Activated naive CD8-positive, alpha-beta T cell treated with anti-CD3 and anti-CD28 coated beads, Interleukin-2, amount 50 U/mL, for 24 hours (primary cell): ENCODE measurements around the gene CD46.

Experiments used
- ATAC-seq: fragments of 150-1000 bp; cut with Tn5 transposase; one replicate; pipeline ENCODE4 v1.10.0; 2021
- DNase-seq: peaks from one replicate; pipeline ENCODE4 v3.0.0; 2021
- H3K27ac Mint-ChIP-seq: one replicate; pipeline ENCODE4 v1.8.0; 2021; ENCODE audit warnings: mild to moderate bottlenecking, mixed read lengths
- H3K27me3 Mint-ChIP-seq: one replicate; pipeline ENCODE4 v1.8.0; 2021; ENCODE audit warnings: mixed read lengths
- H3K36me3 Mint-ChIP-seq: one replicate; pipeline ENCODE4 v1.8.0; 2021; ENCODE audit warnings: low read depth, mixed read lengths
- H3K4me1 Mint-ChIP-seq: one replicate; pipeline ENCODE4 v1.8.0; 2021; ENCODE audit warnings: mixed read lengths
- H3K4me3 Mint-ChIP-seq: one replicate; pipeline ENCODE4 v1.8.0; 2021; ENCODE audit warnings: mild to moderate bottlenecking, moderate library complexity, mixed read lengths
- H3K9me3 Mint-ChIP-seq: one replicate; pipeline ENCODE4 v1.8.0; 2021; ENCODE audit warnings: mixed read lengths

CD46 gene

GRCh38 chr1:207822124-207822601 lies 70.3 kb downstream of the CD46 start:
- Mint-ChIP-seq H3K4me1 (peaks cover 89% of the 10 kb centered on the region), H3K27ac (peak overlapping the region; percentile 97), H3K36me3 (peaks cover 26% of the 10 kb centered on the region), H3K9me3 (no peaks in the 10 kb centered on the region), H3K4me3 (peak overlapping the region; percentile 85), H3K27me3 (peaks cover 2% of the 10 kb centered on the region)
- ATAC-seq (no peak), DNase-seq (no peak)

DNA sequence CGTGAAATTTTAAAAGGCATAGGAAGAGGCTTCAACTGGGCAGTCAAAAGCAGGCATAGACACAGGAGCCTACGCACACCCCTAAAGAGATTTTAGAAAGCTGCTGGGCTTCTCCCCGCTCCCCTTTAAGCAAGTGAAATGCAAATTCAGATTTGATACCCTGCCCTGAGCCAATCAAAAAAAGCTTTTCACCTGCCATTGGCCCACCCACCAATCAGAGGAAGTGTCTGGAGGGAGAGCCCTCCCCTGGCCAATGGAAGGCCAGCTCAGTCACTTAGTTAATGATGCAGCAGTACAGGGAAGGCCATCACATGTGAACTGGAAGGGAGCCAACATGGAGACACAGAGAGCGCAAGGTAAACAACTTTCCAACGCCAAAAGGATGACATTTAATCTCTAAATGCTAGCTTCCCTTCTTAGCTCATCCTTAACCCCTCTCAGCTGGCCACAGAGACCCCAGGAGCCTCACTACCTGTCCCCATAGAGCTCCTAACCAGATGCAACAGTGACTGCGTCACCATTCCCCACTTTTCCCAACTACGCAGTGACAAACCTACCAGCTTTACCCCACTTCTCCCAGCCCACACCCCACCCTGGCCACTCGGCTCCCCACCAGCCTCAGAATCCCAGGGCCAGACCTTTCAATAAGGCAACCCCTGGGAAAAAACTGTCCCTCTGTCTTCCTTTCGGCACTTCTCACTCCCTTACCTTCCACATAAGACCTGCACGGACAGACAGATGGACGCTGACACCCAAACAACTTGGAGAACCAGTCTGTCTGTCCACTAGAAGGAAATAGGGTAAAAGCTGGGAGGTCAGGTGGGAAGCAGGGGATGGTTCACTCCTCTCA lies 71.0 kb downstream of the CD46 start:
- Mint-ChIP-seq H3K9me3 (no peaks in the 10 kb centered on the region), H3K4me3 (peak overlapping the region; percentile 85)

GRCh38 chr1:207823531-207823879 lies 71.7 kb downstream of the CD46 start:
- Mint-ChIP-seq H3K9me3 (no peaks in the 10 kb centered on the region), H3K27me3 (peaks cover 2% of the 10 kb centered on the region), H3K4me1 (peaks cover 91% of the 10 kb centered on the region), H3K36me3 (peaks cover 20% of the 10 kb centered on the region), H3K4me3 (peak overlapping the region; percentile 85), H3K27ac (peak overlapping the region; percentile 97)
- ATAC-seq = no peak
- no peak for DNase-seq

More for the DNA sequence above, 71.0 kb downstream of the CD46 start:
- peaks cover 23% of the 10 kb centered on the region for H3K36me3 Mint-ChIP-seq
- DNase-seq = peak; percentile 64
- H3K27ac Mint-ChIP-seq = peak overlapping the region; percentile 97
- H3K27me3 Mint-ChIP-seq = peaks cover 2% of the 10 kb centered on the region
- peak; percentile 53 for ATAC-seq
- H3K4me1 Mint-ChIP-seq = peaks cover 89% of the 10 kb centered on the region

- H3K36me3 Mint-ChIP-seq = peaks cover 19% of the 10 kb centered on the region
- peaks cover 93% of the 10 kb centered on the region for H3K4me1 Mint-ChIP-seq
- peak; percentile 63 for DNase-seq
- peak overlapping the region; percentile 85 for H3K4me3 Mint-ChIP-seq
- H3K27me3 Mint-ChIP-seq = peaks cover 2% of the 10 kb centered on the region
- H3K27ac Mint-ChIP-seq = peak overlapping the region; percentile 97
- peak; percentile 34 for ATAC-seq
- H3K9me3 Mint-ChIP-seq = no peaks in the 10 kb centered on the region
These were observed 72.2 kb downstream of the CD46 start for GRCh38 chr1:207823880-207824566.

GRCh38 chr1:207824691-207825408 lies 73.0 kb downstream of the CD46 start:
- no peak for DNase-seq

GRCh38 chr1:207825409-207825695 lies 73.5 kb downstream of the CD46 start:
- Mint-ChIP-seq H3K27ac (peak overlapping the region; percentile 97), H3K27me3 (peaks cover 2% of the 10 kb centered on the region), H3K36me3 (peaks cover 14% of the 10 kb centered on the region), H3K4me1 (peaks cover 94% of the 10 kb centered on the region), H3K4me3 (peak overlapping the region; percentile 81), H3K9me3 (no peaks in the 10 kb centered on the region)
- ATAC-seq = no peak
- no peak for DNase-seq

More at GRCh38 chr1:207824691-207825408, 73.0 kb downstream of the CD46 start:
- H3K9me3 Mint-ChIP-seq = no peaks in the 10 kb centered on the region
- peaks cover 2% of the 10 kb centered on the region for H3K27me3 Mint-ChIP-seq
- H3K4me3 Mint-ChIP-seq = peak overlapping the region; percentile 85
- peaks cover 15% of the 10 kb centered on the region for H3K36me3 Mint-ChIP-seq
- peak overlapping the region; percentile 97 for H3K27ac Mint-ChIP-seq
- H3K4me1 Mint-ChIP-seq = peaks cover 94% of the 10 kb centered on the region
- ATAC-seq = no peak

DNA sequence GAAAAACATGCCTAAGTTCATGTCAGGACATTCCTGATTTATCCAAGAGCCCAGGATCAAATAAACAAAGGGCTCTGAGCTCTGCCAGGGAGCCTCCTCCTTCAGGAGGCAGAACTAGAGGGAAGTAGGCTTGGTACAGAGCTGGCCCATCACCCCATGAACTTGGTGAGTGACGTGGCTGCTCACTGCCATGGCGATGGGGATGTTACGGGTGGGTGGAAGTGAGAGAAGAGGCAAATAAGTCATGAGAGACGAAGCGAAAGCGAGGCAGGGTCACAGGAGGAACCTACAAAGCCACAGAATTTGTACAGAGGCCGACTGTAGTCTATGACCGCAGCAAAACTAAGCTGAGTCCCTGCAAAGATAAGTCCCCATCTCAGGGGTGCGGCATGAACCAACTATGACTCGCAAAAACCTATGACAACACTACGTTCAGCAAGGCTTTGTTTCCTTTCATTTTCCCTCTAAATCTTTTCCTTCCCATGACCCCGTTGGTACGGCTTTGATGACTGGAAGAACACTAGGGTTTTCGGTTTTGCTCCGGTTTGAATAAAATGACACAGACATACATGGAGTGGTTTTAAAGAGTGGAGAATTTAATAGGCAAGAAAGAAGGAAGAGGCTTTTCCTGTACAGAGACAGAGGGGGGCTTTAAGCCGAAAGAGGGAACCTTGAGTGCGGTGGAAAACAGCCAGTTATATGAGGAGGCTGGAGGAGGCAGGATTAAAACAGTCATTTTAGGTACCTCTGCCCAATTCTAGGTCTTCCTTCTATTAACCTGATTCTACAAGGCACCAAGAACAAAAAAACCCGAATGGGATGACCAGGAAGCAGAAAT lies 74.1 kb downstream of the CD46 start:
- peaks cover 94% of the 10 kb centered on the region for H3K4me1 Mint-ChIP-seq
- peak overlapping the region; percentile 97 for H3K27ac Mint-ChIP-seq
- H3K9me3 Mint-ChIP-seq = no peaks in the 10 kb centered on the region
- peak overlapping the region; percentile 81 for H3K4me3 Mint-ChIP-seq
- H3K27me3 Mint-ChIP-seq = peaks cover 2% of the 10 kb centered on the region
- DNase-seq (peak; percentile 83), ATAC-seq (peak; percentile 91)
- peaks cover 16% of the 10 kb centered on the region for H3K36me3 Mint-ChIP-seq

DNA sequence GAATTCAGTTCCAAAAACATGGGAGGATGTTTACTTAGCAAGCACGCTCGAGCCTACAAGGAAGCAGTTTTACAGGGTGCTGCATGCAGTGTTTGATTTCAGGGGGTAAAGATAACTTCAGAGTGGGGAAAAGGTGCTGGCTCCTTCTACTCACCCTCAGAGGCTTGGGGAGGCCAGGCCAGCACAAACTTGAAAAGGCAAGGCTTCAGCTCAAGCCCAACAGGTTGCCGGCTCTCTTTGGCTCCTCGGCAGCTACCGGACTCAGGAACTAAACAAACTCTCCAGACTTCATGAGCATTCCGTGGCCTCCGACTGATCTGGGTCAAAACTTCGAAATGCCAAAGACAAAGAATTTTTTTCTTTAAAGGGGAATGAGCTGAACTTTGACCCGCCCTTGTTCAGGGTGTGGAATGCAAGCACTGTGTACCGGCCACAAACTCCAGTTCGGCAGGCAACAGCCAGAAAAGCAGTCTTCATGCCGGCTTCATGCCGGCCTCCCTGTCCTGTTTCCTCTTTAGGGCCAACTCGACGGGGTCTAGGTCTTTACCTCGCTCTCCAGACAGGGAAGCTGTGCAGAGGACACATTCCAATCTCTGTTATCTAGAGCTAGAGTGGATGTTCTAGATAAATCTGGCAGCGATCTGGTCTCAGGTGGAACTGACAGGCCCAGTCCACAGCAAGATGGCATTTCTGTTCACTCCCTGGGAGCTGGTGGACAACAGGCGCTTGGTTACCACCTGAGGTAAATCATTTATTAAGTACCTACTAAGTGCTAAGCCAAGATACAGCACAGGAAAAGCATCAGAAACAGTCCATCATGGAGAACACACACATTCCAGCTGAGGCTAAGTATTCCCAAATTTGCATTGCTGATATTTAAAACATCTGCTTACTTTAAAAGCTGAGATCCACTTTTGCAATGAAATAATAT lies 75.0 kb downstream of the CD46 start:
- H3K9me3 Mint-ChIP-seq = no peaks in the 10 kb centered on the region
- peak overlapping the region; percentile 81 for H3K4me3 Mint-ChIP-seq
- H3K36me3 Mint-ChIP-seq = peaks cover 16% of the 10 kb centered on the region
- H3K27me3 Mint-ChIP-seq = peaks cover 2% of the 10 kb centered on the region
- DNase-seq = no peak
- peaks cover 95% of the 10 kb centered on the region for H3K4me1 Mint-ChIP-seq
- ATAC-seq = no peak
- H3K27ac Mint-ChIP-seq = peak overlapping the region; percentile 97

DNA sequence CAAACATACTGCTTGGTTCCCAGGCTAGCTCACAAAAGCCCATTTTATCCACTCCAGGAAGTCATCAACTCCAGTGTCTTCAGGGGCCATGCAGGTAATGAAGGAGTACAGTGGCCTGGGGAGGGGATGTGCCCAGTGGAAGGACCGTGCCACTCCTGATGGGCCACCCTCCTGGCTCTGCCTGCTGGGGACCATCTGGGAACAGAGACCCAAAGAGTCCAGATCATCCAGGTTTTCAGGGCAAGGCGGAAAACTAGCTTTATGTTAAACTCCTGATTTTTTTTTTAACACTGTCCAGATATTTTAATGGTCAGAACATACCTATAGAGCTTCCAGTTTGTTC lies 75.6 kb downstream of the CD46 start:
- Mint-ChIP-seq H3K27ac (no peak overlapping the region), H3K4me3 (no peak overlapping the region), H3K4me1 (peaks cover 95% of the 10 kb centered on the region)

GRCh38 chr1:207828046-207828445 lies 76.2 kb downstream of the CD46 start:
- peaks cover 11% of the 10 kb centered on the region for H3K36me3 Mint-ChIP-seq
- peak overlapping the region; percentile 36 for H3K27ac Mint-ChIP-seq
- H3K4me1 Mint-ChIP-seq = peaks cover 95% of the 10 kb centered on the region
- peaks cover 2% of the 10 kb centered on the region for H3K27me3 Mint-ChIP-seq
- no peak for DNase-seq
- no peaks in the 10 kb centered on the region for H3K9me3 Mint-ChIP-seq
- H3K4me3 Mint-ChIP-seq = no peak overlapping the region
- ATAC-seq = no peak

More for the DNA sequence above, 75.6 kb downstream of the CD46 start:
- Mint-ChIP-seq H3K27me3 (peaks cover 2% of the 10 kb centered on the region), H3K36me3 (peaks cover 11% of the 10 kb centered on the region), H3K9me3 (no peaks in the 10 kb centered on the region)
- DNase-seq (no peak), ATAC-seq (no peak)

- ATAC-seq (no peak), DNase-seq (peak; percentile 64)
- no peaks in the 10 kb centered on the region for H3K9me3 Mint-ChIP-seq
- peaks cover 11% of the 10 kb centered on the region for H3K36me3 Mint-ChIP-seq
- H3K4me1 Mint-ChIP-seq = peaks cover 96% of the 10 kb centered on the region
- peak overlapping the region; percentile 36 for H3K27ac Mint-ChIP-seq
- H3K4me3 Mint-ChIP-seq = no peak overlapping the region
- peaks cover 2% of the 10 kb centered on the region for H3K27me3 Mint-ChIP-seq
These were observed 76.8 kb downstream of the CD46 start for GRCh38 chr1:207828485-207829158.

DNA sequence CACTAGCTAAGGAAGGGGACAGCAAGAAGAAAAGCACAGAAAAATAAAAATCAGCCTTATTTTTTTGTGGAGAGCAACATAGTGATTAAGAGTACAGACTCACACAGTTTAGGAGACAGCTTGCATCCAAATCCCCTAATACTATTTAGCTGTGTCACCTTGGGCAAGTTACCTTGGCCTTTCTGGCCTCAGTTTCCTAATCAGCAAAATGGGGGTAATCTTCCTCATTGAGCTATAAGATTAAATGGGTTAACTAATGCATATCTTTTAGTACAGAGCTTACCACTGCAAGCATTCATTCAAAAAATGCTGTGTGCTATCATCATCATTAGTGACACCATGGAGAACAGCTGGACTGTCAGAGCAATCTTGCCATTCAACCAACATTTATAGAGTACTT lies 77.7 kb downstream of the CD46 start:
- Mint-ChIP-seq H3K9me3 (no peaks in the 10 kb centered on the region), H3K4me1 (peaks cover 95% of the 10 kb centered on the region), H3K4me3 (no peak overlapping the region), H3K27ac (no peak overlapping the region), H3K27me3 (no peaks in the 10 kb centered on the region), H3K36me3 (peaks cover 10% of the 10 kb centered on the region)
- DNase-seq (no peak), ATAC-seq (no peak)

GRCh38 chr1:207830788-207831187 lies 78.9 kb downstream of the CD46 start:
- Mint-ChIP-seq H3K27me3 (no peaks in the 10 kb centered on the region), H3K36me3 (peaks cover 6% of the 10 kb centered on the region), H3K4me1 (peaks cover 95% of the 10 kb centered on the region), H3K4me3 (no peak overlapping the region), H3K27ac (peak overlapping the region; percentile 89), H3K9me3 (no peaks in the 10 kb centered on the region)
- DNase-seq (no peak), ATAC-seq (no peak)
